ENCODE measurements around the gene CLSTN2. TPM values are rescaled to one million over a fixed set of nuclear protein-coding genes. Genes with fewer than 3 reads are reported as not detected.

CLSTN2 gene
- total RNA-seq, 1 donor, result not detected

- no peaks in the 10 kb centered on the region for H3K27me3 ChIP-seq (ENCODE audit: insufficient read depth, low read length)
- H3K4me1 ChIP-seq (ENCODE audit: insufficient read depth, low read length), result no peaks in the 10 kb centered on the region
- H3K9me3 ChIP-seq (ENCODE audit: low read depth, low read length), result no peaks in the 10 kb centered on the region
- H3K4me3 ChIP-seq (ENCODE audit: low read length), result no peak overlapping the region
Measured at GRCh38 chr3:140166861-140167599, 232.0 kb downstream of the CLSTN2 start.

GRCh38 chr3:140167600-140168281, 232.8 kb downstream of the CLSTN2 start:
- no peaks in the 10 kb centered on the region for H3K27me3 ChIP-seq (ENCODE audit: insufficient read depth, low read length)
- no peaks in the 10 kb centered on the region for H3K9me3 ChIP-seq (ENCODE audit: low read depth, low read length)
- no peak overlapping the region for H3K4me3 ChIP-seq (ENCODE audit: low read length)
- no peaks in the 10 kb centered on the region for H3K4me1 ChIP-seq (ENCODE audit: insufficient read depth, low read length)

- H3K4me3 ChIP-seq (ENCODE audit: low read length), result no peak overlapping the region
- H3K4me1 ChIP-seq (ENCODE audit: insufficient read depth, low read length), result no peaks in the 10 kb centered on the region
- H3K27me3 ChIP-seq (ENCODE audit: insufficient read depth, low read length), result no peaks in the 10 kb centered on the region
- no peaks in the 10 kb centered on the region for H3K9me3 ChIP-seq (ENCODE audit: low read depth, low read length)
Measured at GRCh38 chr3:140170612-140171011, 235.6 kb downstream of the CLSTN2 start.

GRCh38 chr3:140176526-140176925, 241.5 kb downstream of the CLSTN2 start:
- H3K4me1 ChIP-seq (ENCODE audit: insufficient read depth, low read length), result no peaks in the 10 kb centered on the region
- no peak overlapping the region for H3K4me3 ChIP-seq (ENCODE audit: low read length)
- no peaks in the 10 kb centered on the region for H3K27me3 ChIP-seq (ENCODE audit: insufficient read depth, low read length)
- no peaks in the 10 kb centered on the region for H3K9me3 ChIP-seq (ENCODE audit: low read depth, low read length)

GRCh38 chr3:140177943-140178342, 243.0 kb downstream of the CLSTN2 start:
- Histone ChIP-seq H3K9me3 (ENCODE audit: low read depth, low read length) (no peaks in the 10 kb centered on the region), H3K27me3 (ENCODE audit: insufficient read depth, low read length) (no peaks in the 10 kb centered on the region), H3K4me3 (ENCODE audit: low read length) (no peak overlapping the region), H3K4me1 (ENCODE audit: insufficient read depth, low read length) (no peaks in the 10 kb centered on the region)

- H3K4me1 ChIP-seq (ENCODE audit: insufficient read depth, low read length), result no peaks in the 10 kb centered on the region
- no peaks in the 10 kb centered on the region for H3K27me3 ChIP-seq (ENCODE audit: insufficient read depth, low read length)
- H3K9me3 ChIP-seq (ENCODE audit: low read depth, low read length), result no peaks in the 10 kb centered on the region
- no peak overlapping the region for H3K4me3 ChIP-seq (ENCODE audit: low read length)
Measured at GRCh38 chr3:140178482-140178881, 243.5 kb downstream of the CLSTN2 start.

GRCh38 chr3:140180603-140181002, 245.6 kb downstream of the CLSTN2 start:
- Histone ChIP-seq H3K4me1 (ENCODE audit: insufficient read depth, low read length) (no peaks in the 10 kb centered on the region), H3K4me3 (ENCODE audit: low read length) (no peak overlapping the region), H3K27me3 (ENCODE audit: insufficient read depth, low read length) (no peaks in the 10 kb centered on the region), H3K9me3 (ENCODE audit: low read depth, low read length) (no peaks in the 10 kb centered on the region)

- Histone ChIP-seq H3K4me1 (ENCODE audit: insufficient read depth, low read length) (no peaks in the 10 kb centered on the region), H3K9me3 (ENCODE audit: low read depth, low read length) (no peaks in the 10 kb centered on the region), H3K27me3 (ENCODE audit: insufficient read depth, low read length) (no peaks in the 10 kb centered on the region), H3K4me3 (ENCODE audit: low read length) (no peak overlapping the region)
Measured at GRCh38 chr3:140185375-140185774, 250.4 kb downstream of the CLSTN2 start.

- Histone ChIP-seq H3K4me1 (ENCODE audit: insufficient read depth, low read length) (no peaks in the 10 kb centered on the region), H3K4me3 (ENCODE audit: low read length) (no peak overlapping the region), H3K27me3 (ENCODE audit: insufficient read depth, low read length) (no peaks in the 10 kb centered on the region), H3K9me3 (ENCODE audit: low read depth, low read length) (no peaks in the 10 kb centered on the region)
Measured at GRCh38 chr3:140186421-140186920, 251.5 kb downstream of the CLSTN2 start.

- no peak overlapping the region for H3K4me3 ChIP-seq (ENCODE audit: low read length)
- H3K4me1 ChIP-seq (ENCODE audit: insufficient read depth, low read length), result no peaks in the 10 kb centered on the region
- H3K9me3 ChIP-seq (ENCODE audit: low read depth, low read length), result no peaks in the 10 kb centered on the region
- no peaks in the 10 kb centered on the region for H3K27me3 ChIP-seq (ENCODE audit: insufficient read depth, low read length)
Measured at GRCh38 chr3:140187028-140187427, 252.0 kb downstream of the CLSTN2 start.

GRCh38 chr3:140187656-140188221, 252.8 kb downstream of the CLSTN2 start:
- no peaks in the 10 kb centered on the region for H3K9me3 ChIP-seq (ENCODE audit: low read depth, low read length)
- H3K4me3 ChIP-seq (ENCODE audit: low read length), result no peak overlapping the region
- no peaks in the 10 kb centered on the region for H3K4me1 ChIP-seq (ENCODE audit: insufficient read depth, low read length)
- H3K27me3 ChIP-seq (ENCODE audit: insufficient read depth, low read length), result no peaks in the 10 kb centered on the region

GRCh38 chr3:140188285-140188684, 253.3 kb downstream of the CLSTN2 start:
- H3K4me1 ChIP-seq (ENCODE audit: insufficient read depth, low read length), result no peaks in the 10 kb centered on the region
- no peaks in the 10 kb centered on the region for H3K9me3 ChIP-seq (ENCODE audit: low read depth, low read length)
- H3K4me3 ChIP-seq (ENCODE audit: low read length), result no peak overlapping the region
- no peaks in the 10 kb centered on the region for H3K27me3 ChIP-seq (ENCODE audit: insufficient read depth, low read length)

GRCh38 chr3:140189267-140189666, 254.3 kb downstream of the CLSTN2 start:
- no peaks in the 10 kb centered on the region for H3K9me3 ChIP-seq (ENCODE audit: low read depth, low read length)
- no peak overlapping the region for H3K4me3 ChIP-seq (ENCODE audit: low read length)
- H3K27me3 ChIP-seq (ENCODE audit: insufficient read depth, low read length), result no peaks in the 10 kb centered on the region
- no peaks in the 10 kb centered on the region for H3K4me1 ChIP-seq (ENCODE audit: insufficient read depth, low read length)

GRCh38 chr3:140189976-140190375, 255.0 kb downstream of the CLSTN2 start:
- Histone ChIP-seq H3K9me3 (ENCODE audit: low read depth, low read length) (peaks cover 4% of the 10 kb centered on the region), H3K4me3 (ENCODE audit: low read length) (no peak overlapping the region), H3K4me1 (ENCODE audit: insufficient read depth, low read length) (no peaks in the 10 kb centered on the region), H3K27me3 (ENCODE audit: insufficient read depth, low read length) (no peaks in the 10 kb centered on the region)

GRCh38 chr3:140196970-140197369, 262.0 kb downstream of the CLSTN2 start:
- Histone ChIP-seq H3K4me1 (ENCODE audit: insufficient read depth, low read length) (no peaks in the 10 kb centered on the region), H3K4me3 (ENCODE audit: low read length) (no peak overlapping the region), H3K27me3 (ENCODE audit: insufficient read depth, low read length) (no peaks in the 10 kb centered on the region), H3K9me3 (ENCODE audit: low read depth, low read length) (peaks cover 4% of the 10 kb centered on the region)
